GM15510 (cell line): Measurements from ENCODE around the gene MYB.

Experiments
- POLR2A ChIP-seq: IDR thresholded peaks from 3 replicates; pipeline ENCODE4 v1.6.1; 2011; ENCODE audit warnings: borderline replicate concordance; ENCODE audit not compliant: insufficient read length; ENCODE audit errors: extremely low read depth

The MYB gene

DNA sequence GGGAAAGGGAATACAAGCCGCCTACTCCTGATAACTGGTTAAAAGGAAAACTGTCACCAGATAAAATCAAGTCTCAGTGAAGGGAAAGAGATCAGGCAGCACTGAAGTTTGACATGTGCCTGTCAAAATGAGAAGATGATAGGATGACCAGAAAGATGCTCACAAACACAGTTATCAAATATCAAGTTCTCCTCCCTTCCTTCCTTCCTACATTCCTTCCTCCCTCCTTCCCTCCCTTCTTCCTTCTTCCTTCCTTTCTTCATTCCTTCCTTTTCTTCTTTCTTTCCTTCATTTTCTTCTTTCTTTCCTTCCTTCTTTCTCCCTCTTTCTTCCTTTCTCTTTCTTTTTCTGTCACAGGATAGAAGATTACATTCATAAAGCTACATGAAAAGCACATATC lies 55.2 kb downstream of the MYB start:
- TF ChIP-seq POLR2A: no peak

- TF ChIP-seq POLR2A: no peak
Measured at GRCh38 chr6:135236732-135237131, 55.6 kb downstream of the MYB start.

DNA sequence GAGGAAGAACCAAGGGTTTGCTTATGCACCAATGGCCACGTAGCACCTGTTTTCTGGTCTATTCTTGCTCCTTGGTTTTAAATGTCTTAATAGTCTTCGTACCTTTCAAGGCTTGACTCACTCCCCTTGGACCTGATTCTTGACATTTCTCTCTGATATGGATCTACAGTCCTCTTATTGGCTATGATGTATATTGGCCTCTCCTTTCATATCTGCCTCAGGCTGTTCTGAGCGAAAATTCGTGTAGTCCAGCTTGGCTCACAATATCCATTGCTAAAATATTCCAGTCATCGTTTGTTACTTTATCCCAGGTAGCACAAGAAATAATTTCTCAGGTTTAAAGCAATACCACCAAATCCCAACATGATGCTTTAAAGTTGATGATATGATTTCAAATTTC lies 59.6 kb downstream of the MYB start:
- TF ChIP-seq POLR2A: no peak

DNA sequence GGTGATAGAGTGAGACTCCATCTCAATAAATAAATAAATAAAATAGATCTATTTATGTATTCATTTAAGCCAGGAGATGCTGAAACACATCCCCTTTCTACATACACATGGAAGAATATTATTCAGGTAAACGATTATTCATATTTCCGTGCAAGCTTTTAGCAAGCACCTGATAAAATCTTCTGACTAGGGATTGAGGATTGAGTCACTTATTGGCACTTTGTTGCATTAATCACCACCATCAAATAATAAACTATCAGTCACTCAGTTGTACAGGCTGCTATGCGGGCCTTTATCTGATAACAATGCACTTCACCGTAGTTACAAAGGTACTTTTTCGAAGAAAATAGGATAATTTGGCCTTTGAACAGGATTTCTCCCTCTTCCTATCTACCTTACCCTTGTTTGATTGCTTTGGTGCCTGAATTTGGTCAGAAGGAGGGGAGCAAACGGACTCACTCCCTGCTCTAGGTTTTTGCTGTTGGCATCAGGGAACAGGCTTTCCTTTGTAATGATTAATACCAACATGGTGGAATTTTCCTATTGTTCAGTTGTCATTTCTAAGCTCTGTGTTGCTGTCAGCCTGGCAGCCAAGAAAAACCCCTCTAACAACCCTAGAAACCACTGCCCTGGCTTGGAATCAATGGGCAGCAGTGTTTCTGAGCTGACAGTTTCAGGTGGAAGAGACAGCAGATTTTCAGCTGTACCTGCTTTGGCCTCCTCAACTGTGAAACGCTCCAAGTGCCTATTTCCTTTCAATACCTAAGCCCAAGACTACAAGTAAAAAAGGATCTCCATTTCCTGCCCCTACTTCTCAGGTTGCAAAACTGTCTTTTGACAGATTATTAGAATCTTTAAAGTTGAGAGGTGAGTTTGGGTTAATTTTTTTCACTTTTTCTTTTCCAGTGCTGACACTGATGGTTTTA lies 63.0 kb downstream of the MYB start:
- TF ChIP-seq POLR2A: no peak

DNA sequence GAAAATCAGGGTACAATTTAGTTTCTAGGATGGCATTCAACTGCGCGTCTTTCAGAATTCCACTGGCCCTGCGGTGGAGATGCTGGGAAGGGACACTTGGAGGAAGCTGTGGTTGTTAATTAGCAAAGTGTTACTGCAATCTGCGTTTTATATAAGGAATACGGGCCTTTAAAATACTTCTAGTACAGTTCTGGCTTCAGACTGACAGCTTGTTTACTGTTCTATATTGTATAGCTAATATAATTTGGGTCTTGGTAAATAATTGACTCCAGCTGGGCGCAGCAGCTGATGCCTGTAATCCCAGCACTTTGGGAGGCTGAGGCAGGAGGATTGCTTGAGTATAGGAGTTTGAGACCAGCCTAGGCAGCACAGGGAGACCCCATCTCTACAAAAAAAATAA lies 63.7 kb downstream of the MYB start:
- TF ChIP-seq POLR2A: no peak

GRCh38 chr6:135250234-135250633 lies 69.1 kb downstream of the MYB start:
- no peak for TF ChIP-seq POLR2A

GRCh38 chr6:135250751-135251497 lies 69.8 kb downstream of the MYB start:
- no peak for TF ChIP-seq POLR2A

- no peak for TF ChIP-seq POLR2A
Measured at GRCh38 chr6:135251498-135252441, 70.7 kb downstream of the MYB start.

- TF ChIP-seq POLR2A: no peak
Measured at GRCh38 chr6:135254471-135254870, 73.4 kb downstream of the MYB start.

GRCh38 chr6:135256866-135257265 lies 75.8 kb downstream of the MYB start:
- TF ChIP-seq POLR2A: no peak

DNA sequence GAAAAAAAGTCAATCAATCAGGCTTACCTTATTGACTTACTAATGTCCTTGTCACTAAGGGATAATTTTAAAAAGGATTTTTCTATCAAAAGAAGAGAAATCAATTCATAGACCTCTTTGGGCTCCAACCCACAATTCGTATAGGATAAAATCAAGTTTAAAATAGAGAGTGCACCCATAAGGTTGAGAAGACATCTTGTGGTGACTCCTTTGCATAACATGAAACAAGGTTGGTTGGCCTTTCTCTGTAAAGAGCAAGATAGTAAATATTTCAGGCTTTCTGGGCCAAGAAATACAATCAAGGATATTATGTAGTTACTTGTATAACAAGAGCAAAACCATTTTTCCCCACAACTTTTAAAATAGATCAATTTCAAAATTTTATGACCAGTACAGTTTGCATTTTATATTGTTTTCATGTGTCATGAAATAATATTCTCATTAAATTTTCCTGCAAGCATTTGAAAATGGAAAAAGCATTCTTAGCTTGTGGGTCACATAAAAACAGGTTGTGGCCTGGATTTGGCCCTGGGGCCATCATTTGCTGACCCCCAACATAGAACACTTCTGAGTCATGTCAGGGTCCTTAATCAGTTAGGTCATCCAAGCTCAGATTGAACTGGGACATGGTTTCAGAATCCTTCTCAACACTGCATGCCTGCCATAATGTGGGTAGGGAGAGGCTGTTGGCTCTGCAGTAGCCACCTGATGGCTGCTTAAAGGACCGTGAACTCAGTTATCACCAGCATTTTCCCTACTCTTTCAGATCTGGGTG lies 76.7 kb downstream of the MYB start:
- TF ChIP-seq POLR2A: no peak

GRCh38 chr6:135258970-135259369 lies 77.9 kb downstream of the MYB start:
- no peak for TF ChIP-seq POLR2A

DNA sequence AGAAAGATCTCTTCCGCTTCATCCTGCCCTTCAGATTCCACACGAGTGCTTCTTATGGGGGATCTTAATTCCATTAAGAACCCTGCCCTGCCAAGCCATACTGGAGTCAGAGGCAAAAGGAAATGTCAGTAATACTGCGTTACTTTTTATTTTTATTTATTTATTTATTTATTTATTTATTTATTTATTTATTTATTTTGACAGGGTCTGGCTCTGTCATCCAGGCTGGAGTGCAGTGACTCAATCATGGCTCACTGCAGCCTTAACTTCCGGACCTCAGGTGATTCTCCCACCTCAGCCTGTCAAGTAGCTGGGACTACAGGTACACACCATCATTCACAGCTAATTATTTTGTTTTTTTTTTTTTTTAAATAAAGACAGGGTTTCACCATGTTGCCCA lies 79.5 kb downstream of the MYB start:
- TF ChIP-seq POLR2A: no peak

DNA sequence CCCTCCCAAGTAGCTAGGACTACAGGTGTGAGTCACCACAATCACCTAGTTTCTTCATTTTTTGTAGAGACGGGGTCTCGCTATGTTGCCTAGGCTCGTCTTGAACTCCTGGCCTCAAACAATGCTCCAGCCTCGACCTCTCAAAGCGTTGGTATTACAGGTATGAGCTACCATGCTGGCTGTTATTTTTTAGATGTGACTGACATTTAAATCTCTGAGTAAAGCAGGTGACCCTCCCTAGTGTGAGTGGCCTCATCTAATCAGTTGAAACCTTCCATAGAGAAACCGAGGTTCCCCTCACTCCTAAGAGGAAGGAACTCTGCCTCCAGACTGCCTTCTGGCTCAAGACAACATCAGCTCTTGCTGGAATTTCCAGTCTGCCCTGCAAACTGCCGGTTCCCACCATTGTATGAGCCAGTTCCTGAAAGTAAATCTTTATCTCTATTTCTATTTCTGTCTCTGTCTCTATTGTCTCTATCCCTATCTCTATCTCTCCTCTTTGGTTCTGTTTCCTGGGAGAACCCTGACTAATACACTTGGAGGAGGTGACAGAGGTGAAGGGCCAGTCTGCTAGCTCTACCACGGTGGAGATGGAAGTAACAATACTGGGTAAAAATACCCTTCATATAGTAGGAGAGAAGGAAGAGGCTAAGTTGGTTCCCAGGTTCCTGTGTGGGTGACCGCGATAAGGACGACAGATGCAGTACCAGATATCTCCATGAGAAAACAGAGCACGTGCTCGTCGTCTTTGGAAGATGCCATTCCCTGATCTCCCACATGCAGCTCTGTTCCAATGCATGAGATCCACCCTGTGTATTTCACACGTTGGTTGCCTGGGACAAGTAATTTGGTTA lies 81.0 kb downstream of the MYB start:
- TF ChIP-seq POLR2A: no peak

DNA sequence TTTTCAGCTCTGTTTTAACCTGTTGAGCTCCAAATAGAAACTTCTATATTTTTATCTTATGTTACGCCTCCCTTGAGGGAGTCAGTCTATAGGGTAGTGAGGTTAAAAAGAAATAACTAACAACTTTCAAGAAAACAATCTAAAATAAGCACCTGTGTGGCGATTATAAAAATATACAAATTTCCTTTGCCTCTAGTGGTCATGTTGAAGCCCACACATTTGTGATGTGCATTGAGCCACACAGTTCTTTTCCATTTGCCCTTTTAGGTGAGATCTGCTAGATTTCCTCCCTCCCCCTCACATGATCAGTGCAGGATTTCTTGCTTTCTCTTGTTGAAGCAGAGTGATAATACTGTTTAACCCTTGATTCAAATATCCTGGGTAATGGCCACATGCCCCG lies 84.2 kb downstream of the MYB start:
- no peak for TF ChIP-seq POLR2A
